GM19240 (cell line): Measurements from ENCODE around the gene GPR15LG.
"Not testable (repeated sequence)": the region's sequence is repeated elsewhere in the genome, so short reads cannot be mapped to it uniquely, and the experiment has no call there.

Experiments used
- DNase-seq: peaks from one replicate; pipeline ENCODE4 v3.0.0; 2011; ENCODE audit warnings: low spot score; ENCODE audit not compliant: insufficient read length

The GPR15LG gene

GRCh38 chr10:84164442-84164841 lies 9.2 kb upstream of the GPR15LG start:
- DNase-seq: no peak

DNA sequence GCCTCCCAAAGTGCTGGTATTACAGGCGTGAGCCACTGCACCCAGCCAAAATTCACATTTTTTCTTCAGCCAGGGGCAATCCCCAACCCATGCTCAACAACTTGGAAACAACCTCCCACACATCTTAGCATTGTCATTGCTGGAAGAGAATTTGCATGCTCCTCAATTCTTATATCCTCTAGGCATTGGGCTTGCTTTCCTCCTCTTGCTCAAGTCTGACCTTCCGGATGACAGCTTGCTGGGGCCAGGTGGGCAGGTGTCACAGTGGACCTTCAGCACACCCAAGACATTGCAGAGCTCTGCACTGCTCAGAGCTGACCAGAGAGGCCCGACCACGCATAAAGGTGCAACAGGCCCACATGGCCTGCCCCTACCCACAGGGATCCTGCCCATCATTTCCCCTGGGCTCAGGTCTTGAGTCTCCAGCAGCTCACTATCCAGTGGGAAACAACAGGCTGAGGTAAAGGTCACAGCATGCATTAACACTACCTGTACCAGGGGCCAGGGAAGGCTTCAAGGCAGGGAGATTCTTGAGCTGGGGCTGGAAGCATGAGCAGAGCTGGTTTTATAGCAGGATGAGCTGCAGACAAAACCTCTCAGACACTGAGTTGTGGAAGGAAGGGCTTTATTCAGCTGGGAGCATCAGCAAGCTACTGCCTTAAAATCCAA lies 6.8 kb upstream of the GPR15LG start:
- no peak for DNase-seq

GRCh38 chr10:84167289-84167653 lies 6.3 kb upstream of the GPR15LG start:
- DNase-seq: not testable (repeated sequence)

DNA sequence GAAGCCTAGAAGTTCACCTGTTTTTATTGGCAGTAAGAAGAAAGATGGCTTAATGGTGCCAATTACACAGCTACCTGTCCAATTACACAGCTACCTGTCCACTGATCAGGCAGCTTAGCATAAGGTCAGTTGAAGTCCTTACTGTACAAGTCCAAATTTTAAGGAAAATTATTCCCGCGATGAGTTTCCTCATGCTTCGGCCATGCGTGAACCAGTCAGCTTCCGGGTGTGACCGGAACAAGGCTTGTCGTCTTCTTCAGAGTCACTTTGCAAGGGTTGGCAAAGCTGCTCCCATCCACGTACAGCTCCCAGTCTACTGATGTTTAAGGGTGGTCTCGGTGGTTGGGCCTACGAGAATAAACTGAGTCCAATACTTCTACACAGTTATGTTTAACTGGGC lies 5.2 kb upstream of the GPR15LG start:
- not testable (repeated sequence) for DNase-seq

DNA sequence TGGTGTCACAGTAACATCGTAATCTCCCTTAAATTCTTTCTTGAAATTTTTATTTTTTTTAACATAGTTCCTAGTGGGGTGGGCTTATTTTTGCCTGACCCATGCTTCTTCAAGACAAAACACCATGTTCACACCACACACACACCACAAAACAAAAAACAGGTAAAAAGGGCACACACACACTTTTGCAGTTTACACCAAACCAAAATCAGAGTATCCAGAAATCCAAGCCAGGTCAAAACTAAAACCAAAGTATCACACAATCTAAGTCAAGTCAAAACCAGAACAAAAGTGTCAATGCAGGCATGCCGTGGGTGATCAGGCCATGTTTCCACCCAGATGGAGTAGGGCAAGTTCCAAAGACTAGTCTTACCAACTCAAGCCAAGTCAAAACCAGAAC lies 2.4 kb upstream of the GPR15LG start:
- not testable (repeated sequence) for DNase-seq

DNA sequence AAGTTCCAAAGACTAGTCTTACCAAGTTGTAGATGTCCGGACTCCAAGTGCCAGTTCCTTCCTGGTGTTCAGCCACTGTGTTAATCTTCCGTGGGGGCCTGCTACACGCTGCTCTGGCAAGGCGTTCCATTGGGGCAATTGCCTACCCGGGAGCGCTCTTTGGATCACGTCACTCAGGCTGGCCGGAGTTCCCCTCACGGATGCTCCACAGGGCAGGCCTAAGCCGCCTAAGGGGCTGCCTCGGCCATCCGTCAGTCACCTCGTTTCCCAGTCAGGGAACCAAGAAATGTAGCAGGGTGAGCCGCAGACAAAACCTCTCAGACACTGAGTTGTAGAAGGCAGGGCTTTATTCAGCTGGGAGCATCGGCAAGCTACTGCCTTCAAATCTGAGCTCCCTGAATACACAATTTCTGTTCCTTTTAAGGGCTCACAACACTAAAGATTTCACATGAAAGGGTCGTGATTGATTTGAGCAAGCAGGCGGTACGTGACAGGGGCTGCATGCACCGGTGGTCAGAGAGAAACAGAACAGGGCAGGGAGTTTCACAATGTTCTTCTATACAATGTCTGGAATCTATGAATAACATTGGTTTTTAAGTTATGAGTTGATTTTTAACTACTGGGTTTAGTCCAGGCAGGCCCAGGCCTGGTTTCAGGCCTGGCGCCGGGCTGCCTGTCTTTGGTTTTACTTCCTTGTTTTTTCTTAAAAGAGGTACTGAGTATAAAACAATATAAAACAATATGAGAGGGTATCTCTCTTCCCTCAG lies 1.7 kb upstream of the GPR15LG start:
- not testable (repeated sequence) for DNase-seq

DNA sequence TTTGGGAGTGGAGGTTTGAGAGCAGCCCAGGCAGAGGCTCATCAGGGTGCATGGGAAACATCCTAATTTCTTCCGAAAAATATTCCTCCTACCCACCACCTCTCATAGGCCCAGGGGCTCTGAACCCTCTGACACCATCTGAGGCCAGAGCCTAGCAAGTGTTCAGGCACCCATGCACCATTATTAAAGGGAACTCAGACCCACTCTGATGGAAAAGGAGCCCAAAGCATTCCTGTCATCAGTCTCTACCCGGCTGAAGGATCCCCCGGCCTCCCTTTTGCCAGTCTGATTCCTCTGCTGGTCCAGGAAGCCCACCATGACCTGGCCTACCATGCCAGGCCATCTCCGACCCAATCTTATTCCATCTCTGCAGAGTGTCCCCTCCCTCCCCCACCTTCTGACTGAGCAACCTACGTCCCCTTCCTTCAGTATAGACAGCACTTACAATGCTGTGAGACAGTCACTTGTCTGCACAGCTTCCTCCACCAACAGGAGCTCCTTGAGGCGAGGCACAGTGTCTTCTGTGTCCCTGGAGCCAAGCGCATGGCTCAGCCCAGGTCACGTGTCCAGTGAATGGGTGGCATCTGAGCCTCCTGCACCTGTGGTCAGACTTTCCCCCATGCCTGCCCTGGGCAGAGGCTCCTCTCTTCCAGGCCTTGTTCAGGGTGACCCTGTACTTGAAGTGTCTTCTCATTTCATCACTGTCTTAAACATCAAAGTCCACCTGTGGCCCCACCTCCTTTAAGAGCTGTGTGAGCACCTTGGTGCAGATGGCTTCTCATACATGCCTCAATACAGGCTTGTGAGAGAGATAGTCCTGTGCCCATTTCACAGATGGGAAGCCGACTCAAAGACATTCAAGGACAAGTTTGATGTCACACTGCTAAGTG lies 889 bp upstream of the GPR15LG start:
- DNase-seq: no peak

DNA sequence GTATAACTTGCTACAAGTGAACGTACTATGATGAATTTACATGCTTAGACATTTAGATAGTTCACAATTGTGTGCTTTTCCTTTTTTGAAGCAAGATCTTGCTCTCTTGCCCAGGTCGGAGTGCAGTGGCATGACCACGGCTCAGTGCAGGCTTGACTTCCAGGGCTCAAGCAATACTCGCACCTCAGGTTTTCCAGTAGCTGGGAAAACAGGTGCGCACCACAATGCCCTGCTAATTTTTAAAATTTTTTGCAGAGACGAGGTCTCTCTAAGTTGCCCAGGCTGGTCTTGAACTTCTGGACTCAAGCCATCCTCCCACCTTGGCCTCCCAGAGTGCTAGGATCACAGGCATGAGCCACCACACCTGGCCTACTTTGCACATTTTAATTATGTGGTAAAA lies 1.8 kb downstream of the GPR15LG start:
- no peak for DNase-seq

GRCh38 chr10:84176351-84176750 lies 2.8 kb downstream of the GPR15LG start:
- DNase-seq: no peak

DNA sequence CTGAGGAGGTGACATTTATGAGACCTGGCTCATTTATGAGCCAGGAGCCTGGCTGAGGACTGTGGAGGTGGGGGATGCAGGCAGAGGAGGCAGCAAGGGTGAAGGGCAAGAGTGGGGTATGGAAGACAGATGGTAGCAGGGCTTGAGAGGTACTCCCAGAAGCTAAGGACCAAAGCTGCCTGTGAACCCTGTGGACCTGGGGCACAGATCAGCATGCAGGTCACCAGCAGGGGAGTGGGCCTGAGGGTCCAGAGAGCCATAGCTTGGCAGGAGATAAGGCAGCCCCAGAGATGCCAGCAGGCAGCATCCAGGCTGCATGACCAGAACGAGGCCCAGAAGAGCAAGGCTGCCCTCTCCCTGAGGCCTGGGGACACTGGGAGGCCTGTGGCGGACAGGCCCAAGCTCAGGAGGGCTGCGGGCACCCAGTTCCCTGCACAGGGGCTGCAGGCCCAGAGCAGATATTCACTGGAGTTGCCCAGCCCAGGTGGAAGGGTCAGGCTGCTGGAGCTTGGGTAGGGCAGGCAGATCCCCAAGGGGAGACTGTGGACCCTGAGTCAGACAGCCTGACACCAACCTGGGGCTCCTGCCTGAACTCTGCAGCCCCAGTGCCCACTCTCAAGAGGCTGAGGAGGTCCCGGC lies 3.4 kb downstream of the GPR15LG start:
- DNase-seq: no peak

- DNase-seq: no peak
Measured at GRCh38 chr10:84177541-84178141, 4.0 kb downstream of the GPR15LG start.

GRCh38 chr10:84178160-84178609 lies 4.6 kb downstream of the GPR15LG start:
- DNase-seq: no peak

DNA sequence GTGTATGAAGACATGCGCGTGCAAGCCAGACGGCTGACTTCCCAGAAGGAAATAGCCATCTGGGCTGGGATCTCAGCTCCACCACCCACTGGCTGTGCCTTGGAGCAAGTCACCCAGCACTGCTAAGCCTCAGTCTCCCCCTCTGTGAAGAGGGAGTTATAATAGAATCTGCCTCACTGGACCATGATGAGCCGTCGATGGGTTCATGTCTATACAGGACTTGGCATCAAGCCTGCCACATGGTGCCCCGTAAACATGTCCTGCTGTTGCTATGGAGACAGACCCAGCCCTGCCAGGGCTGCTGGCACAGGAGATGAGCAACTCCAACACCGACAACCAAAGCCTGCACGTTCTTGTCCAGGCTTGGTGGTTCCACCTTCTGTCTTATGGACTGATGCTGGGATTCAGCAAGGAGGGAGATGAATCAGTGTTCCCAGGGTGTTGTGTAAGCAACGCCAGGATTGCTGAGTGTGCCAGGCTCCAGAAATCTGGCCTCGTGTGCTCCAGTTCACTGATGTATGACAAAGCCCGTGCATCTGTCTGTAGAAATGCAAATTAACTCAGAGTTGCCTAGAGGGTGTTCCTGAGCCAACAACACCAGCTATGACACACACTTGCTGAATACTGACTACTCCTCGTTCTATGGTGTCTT lies 5.6 kb downstream of the GPR15LG start:
- DNase-seq: no peak

DNA sequence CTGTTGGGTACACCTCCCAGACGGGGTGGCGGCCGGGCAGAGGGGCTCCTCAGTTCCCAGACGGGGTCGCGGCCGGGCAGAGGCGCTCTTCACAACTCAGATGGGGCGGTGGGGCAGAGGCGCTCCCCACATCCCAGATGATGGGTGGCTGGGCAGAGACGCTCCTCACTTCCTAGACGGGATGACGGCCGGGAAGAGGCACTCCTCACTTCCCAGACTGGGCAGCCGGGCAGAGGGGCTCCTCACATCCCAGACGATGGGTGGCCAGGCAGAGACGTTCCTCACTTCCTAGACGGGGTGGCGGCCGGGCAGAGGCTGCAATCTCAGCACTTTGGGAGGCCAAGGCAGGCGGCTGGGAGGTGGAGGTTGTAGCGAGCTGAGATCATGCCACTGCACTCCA lies 6.8 kb downstream of the GPR15LG start:
- DNase-seq: not testable (repeated sequence)

DNA sequence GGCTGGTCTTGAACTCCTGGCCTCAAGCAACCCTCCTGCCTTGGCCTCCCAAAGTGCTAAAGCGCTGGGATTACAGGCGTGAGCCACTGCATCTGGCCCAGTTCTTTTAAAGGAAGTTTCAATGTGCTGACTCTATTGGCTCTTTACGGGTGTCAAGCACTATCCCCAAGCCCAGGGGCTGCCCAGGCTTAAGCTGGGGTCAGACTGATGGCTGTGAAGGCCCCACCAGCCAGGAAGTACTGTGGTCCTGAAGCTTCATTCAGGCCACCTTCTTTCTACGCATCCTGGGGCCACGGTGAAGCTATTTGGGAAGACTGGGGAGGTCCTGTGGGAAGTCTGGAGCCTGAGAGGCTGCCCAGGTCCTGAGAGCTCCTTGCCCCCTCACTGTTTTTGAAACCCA lies 8.0 kb downstream of the GPR15LG start:
- DNase-seq: no peak

- no peak for DNase-seq
Measured at GRCh38 chr10:84184517-84184916, 10.9 kb downstream of the GPR15LG start.

DNA sequence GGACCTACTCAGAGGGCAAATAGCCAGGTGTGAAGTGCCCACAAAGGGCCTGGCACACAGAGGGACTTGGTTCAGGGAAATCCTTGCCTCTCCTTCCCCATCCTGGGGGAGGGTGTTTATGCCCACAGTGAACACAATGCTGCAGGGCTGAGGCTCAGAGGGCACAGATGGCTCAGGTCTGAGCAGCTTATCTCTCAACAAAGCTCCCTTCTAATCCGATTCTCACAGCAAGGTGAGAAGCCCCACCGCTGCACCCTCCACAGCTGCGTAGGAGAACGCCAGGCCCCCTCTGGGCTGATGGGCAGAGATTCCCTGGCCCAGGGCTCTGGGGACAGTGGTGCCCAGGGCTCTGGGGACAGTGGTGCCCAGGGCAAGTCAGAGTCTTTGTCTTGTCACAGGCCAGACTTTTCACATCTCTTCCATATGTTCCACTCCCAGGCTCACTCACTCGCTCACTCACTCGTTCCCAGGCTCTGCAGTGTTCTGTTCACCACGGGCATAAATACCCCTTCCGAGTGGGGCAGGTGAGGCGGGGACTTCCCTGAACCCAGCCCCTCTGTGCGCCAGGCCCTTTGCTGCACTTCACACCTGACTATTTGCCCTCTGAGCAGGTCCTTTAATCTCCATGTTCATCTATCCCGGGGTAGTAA lies 12.1 kb downstream of the GPR15LG start:
- DNase-seq: no peak

- DNase-seq: no peak
Measured at GRCh38 chr10:84188815-84189214, 15.2 kb downstream of the GPR15LG start.

GRCh38 chr10:84190621-84191020 lies 17.0 kb downstream of the GPR15LG start:
- DNase-seq: no peak

- no peak for DNase-seq
Measured at GRCh38 chr10:84191106-84191505, 17.5 kb downstream of the GPR15LG start.
